Trophoblast cell (in vitro differentiated cells and primary cell): Measurements from ENCODE around the gene ZPR1.

ENCODE experiments used
- DNase-seq, 2 donors: peaks; one replicate each; pipeline ENCODE4 v3.0.0-alpha.2; 2016
- H2AFZ ChIP-seq: 2 replicates; pipeline ENCODE4 v1.6.1; 2013; ENCODE audit warnings: low read length, moderate library complexity, mild to moderate bottlenecking; ENCODE audit not compliant: insufficient read depth, poor library complexity
- H2AK5ac ChIP-seq: 2 replicates; pipeline ENCODE4 v1.6.1; 2013; ENCODE audit warnings: mild to moderate bottlenecking, low read length
- H2BK120ac ChIP-seq: 2 replicates; pipeline ENCODE4 v1.6.1; 2013; ENCODE audit warnings: low read length, mild to moderate bottlenecking, moderate library complexity; ENCODE audit not compliant: insufficient read depth, poor library complexity
- H2BK12ac ChIP-seq: 2 replicates; pipeline ENCODE4 v1.6.1; 2013; ENCODE audit warnings: mild to moderate bottlenecking, low read length, moderate library complexity
- H2BK5ac ChIP-seq: 2 replicates; pipeline ENCODE4 v1.6.1; 2013; ENCODE audit warnings: low read length, low read depth, moderate library complexity, mild to moderate bottlenecking; ENCODE audit not compliant: poor library complexity
- H3K14ac ChIP-seq: 2 replicates; pipeline ENCODE4 v1.6.1; 2013; ENCODE audit warnings: mild to moderate bottlenecking, low read length
- H3K18ac ChIP-seq: 2 replicates; pipeline ENCODE4 v1.6.1; 2013; ENCODE audit warnings: mild to moderate bottlenecking, low read length
- H3K23ac ChIP-seq: 2 replicates; pipeline ENCODE4 v1.6.1; 2013; ENCODE audit warnings: low read length
- H3K27ac ChIP-seq: 2 replicates; pipeline ENCODE4 v1.5.1; 2013; ENCODE audit warnings: low read depth, mild to moderate bottlenecking, inconsistent platforms, low read length, moderate library complexity
- H3K27me3 ChIP-seq: 2 replicates; pipeline ENCODE4 v1.6.1; 2013; ENCODE audit warnings: inconsistent platforms, mild to moderate bottlenecking, low read length, moderate library complexity; ENCODE audit not compliant: insufficient read depth
- H3K36me3 ChIP-seq, 2 experiments: 1 replicate in 1 of 2; 2 replicates in 1 of 2; pipeline ENCODE4 v1.6.1; 2013; ENCODE audit warnings: low read length in 2 of 2, mild to moderate bottlenecking in 2 of 2, moderate library complexity in 1 of 2; ENCODE audit not compliant: insufficient read depth in 2 of 2, control insufficient read depth in 1 of 2
- H3K4ac ChIP-seq: 2 replicates; pipeline ENCODE4 v1.6.1; 2013; ENCODE audit warnings: low read depth, mild to moderate bottlenecking, low read length, moderate library complexity
- H3K4me1 ChIP-seq, 2 experiments: 1 replicate in 1 of 2; 2 replicates in 1 of 2; pipeline ENCODE4 v1.6.1; 2013; ENCODE audit warnings: low read length in 2 of 2, mild to moderate bottlenecking in 2 of 2, moderate library complexity in 1 of 2; ENCODE audit not compliant: insufficient read depth in 2 of 2, control insufficient read depth in 1 of 2
- H3K4me2 ChIP-seq: 2 replicates; pipeline ENCODE4 v1.6.1; 2013; ENCODE audit warnings: inconsistent platforms, mild to moderate bottlenecking, low read length, moderate library complexity
- H3K4me3 ChIP-seq: 2 replicates; pipeline ENCODE4 v1.5.1; 2013; ENCODE audit warnings: mild to moderate bottlenecking, low read depth, low read length, inconsistent platforms
- H3K79me1 ChIP-seq: one replicate; pipeline ENCODE4 v1.6.1; 2013; ENCODE audit warnings: low read length
- H3K79me2 ChIP-seq: 2 replicates; pipeline ENCODE4 v1.6.1; 2013; ENCODE audit warnings: low read length, mild to moderate bottlenecking; ENCODE audit not compliant: control insufficient read depth, insufficient read depth, poor library complexity
- H3K9ac ChIP-seq: 2 replicates; pipeline ENCODE4 v1.6.1; 2013; ENCODE audit warnings: mild to moderate bottlenecking, low read length
- H3K9me3 ChIP-seq: 2 replicates; pipeline ENCODE4 v1.6.1; 2013; ENCODE audit warnings: low read depth, mild to moderate bottlenecking, control low read depth, inconsistent platforms, low read length; ENCODE audit not compliant: insufficient read depth
- H4K12ac ChIP-seq: 2 replicates; pipeline ENCODE4 v1.6.1; 2013; ENCODE audit warnings: low read depth, mild to moderate bottlenecking, low read length, moderate library complexity
- H4K8ac ChIP-seq: 2 replicates; pipeline ENCODE4 v1.6.1; 2013; ENCODE audit warnings: low read depth, mild to moderate bottlenecking, low read length, moderate library complexity
- H4K91ac ChIP-seq: one replicate; pipeline ENCODE4 v1.6.1; 2013; ENCODE audit warnings: low read depth, mild to moderate bottlenecking, low read length, moderate library complexity
- WGBS: extraction: QIAGEN DNeasy Blood & Tissue Kit; methylation state at CpG from one replicate; pipeline ENCODE4 v1.1.7; 2013; ENCODE audit warnings: missing lambda C conversion rate; ENCODE audit not compliant: insufficient read length, insufficient coverage; ENCODE audit errors: extremely low coverage; 5-methylcytosine and 5-hydroxymethylcytosine counted together

Gene ZPR1

GRCh38 chr11:116831790-116832349 lies 44.0 kb upstream of the ZPR1 start:
- Histone ChIP-seq H3K79me1 (peaks cover 3% of the 10 kb centered on the region), H3K18ac (no peak overlapping the region), H3K4me2 (no peak overlapping the region), H3K23ac (no peak overlapping the region), H2BK5ac (no peak overlapping the region), H3K4ac (no peak overlapping the region), H3K36me3 (no peaks in the 10 kb centered on the region), H3K27me3 (no peaks in the 10 kb centered on the region), H4K91ac (no peak overlapping the region), H3K79me2 (no peaks in the 10 kb centered on the region), H3K9ac (no peak overlapping the region), H2BK120ac (no peak overlapping the region), H2AFZ (no peak overlapping the region), H3K9me3 (no peaks in the 10 kb centered on the region), H4K8ac (no peak overlapping the region), H4K12ac (no peak overlapping the region), H3K4me1 (peaks cover 8% of the 10 kb centered on the region in 2 experiments), H2BK12ac (no peak overlapping the region), H3K14ac (no peak overlapping the region), H3K4me3 (no peak overlapping the region), H2AK5ac (no peak overlapping the region), H3K27ac (no peak overlapping the region)
- WGBS = no CpG with 5 or more reads among the region's 7 CpGs
- DNase-seq = no peak

- H4K91ac ChIP-seq = peak overlapping the region; percentile 50
- H2AFZ ChIP-seq = no peak overlapping the region
- no peaks in the 10 kb centered on the region for H3K9me3 ChIP-seq
- no peak overlapping the region for H4K12ac ChIP-seq
- H2BK12ac ChIP-seq = no peak overlapping the region
- H3K79me2 ChIP-seq = no peaks in the 10 kb centered on the region
- no peaks in the 10 kb centered on the region for H3K27me3 ChIP-seq
- peak overlapping the region; percentile 27 for H2BK120ac ChIP-seq
- H2BK5ac ChIP-seq = no peak overlapping the region
- no peak overlapping the region for H3K9ac ChIP-seq
- peak overlapping the region; percentile 11 for H3K14ac ChIP-seq
- H3K4me2 ChIP-seq = no peak overlapping the region
- no peak overlapping the region for H4K8ac ChIP-seq
- no peak overlapping the region for H3K23ac ChIP-seq
- no peak for DNase-seq
- H3K4me1 ChIP-seq = peaks cover 5% of the 10 kb centered on the region in 2 experiments
- no peak overlapping the region for H3K27ac ChIP-seq
- no peaks in the 10 kb centered on the region for H3K36me3 ChIP-seq
- peak overlapping the region; percentile 73 for H2AK5ac ChIP-seq
- WGBS = no CpG with 5 or more reads among the region's 17 CpGs
- H3K4me3 ChIP-seq = no peak overlapping the region
- H3K4ac ChIP-seq = no peak overlapping the region
- peaks cover 3% of the 10 kb centered on the region for H3K79me1 ChIP-seq
- H3K18ac ChIP-seq = no peak overlapping the region
Measured at GRCh38 chr11:116830184-116830912, 42.5 kb upstream of the ZPR1 start.

- H3K9ac ChIP-seq = no peak within 1 kb of the TSS
- H2BK120ac ChIP-seq = peak within 1 kb of the TSS; percentile 27
- peaks cover 5% of the 10 kb centered on the region in 2 experiments for H3K4me1 ChIP-seq
- no CpG with 5 or more reads among the region's 9 CpGs for WGBS
- H3K79me2 ChIP-seq = no peaks in the 10 kb centered on the region
- H4K8ac ChIP-seq = no peak within 1 kb of the TSS
- no peak within 1 kb of the TSS for H3K4me2 ChIP-seq
- H2BK5ac ChIP-seq = no peak within 1 kb of the TSS
- H2AFZ ChIP-seq = no peak within 1 kb of the TSS
- peaks cover 3% of the 10 kb centered on the region for H3K79me1 ChIP-seq
- H3K9me3 ChIP-seq = no peaks in the 10 kb centered on the region
- no peak within 1 kb of the TSS for H3K4ac ChIP-seq
- H4K91ac ChIP-seq = peak within 1 kb of the TSS; percentile 50
- H4K12ac ChIP-seq = no peak within 1 kb of the TSS
- H3K14ac ChIP-seq = peak within 1 kb of the TSS; percentile 11
- DNase-seq = peak; percentile 44 to 61
- H3K27ac ChIP-seq = no peak within 1 kb of the TSS
- no peak within 1 kb of the TSS for H3K4me3 ChIP-seq
- no peaks in the 10 kb centered on the region for H3K36me3 ChIP-seq
- peak within 1 kb of the TSS; percentile 4 for H2BK12ac ChIP-seq
- H3K18ac ChIP-seq = no peak within 1 kb of the TSS
- no peak within 1 kb of the TSS for H3K23ac ChIP-seq
- peak within 1 kb of the TSS; percentile 73 for H2AK5ac ChIP-seq
- H3K27me3 ChIP-seq = no peaks in the 10 kb centered on the region
Measured at GRCh38 chr11:116829525-116830183, 41.8 kb upstream of the ZPR1 start, which contains the start of gene APOC3. Gene APOC3, plus strand, starts transcription at chr11:116829907. Its CDS starts 676 bp downstream, at chr11:116830583.

GRCh38 chr11:116828632-116829524 lies 41.1 kb upstream of the ZPR1 start:
- no peak overlapping the region for H4K12ac ChIP-seq
- H4K91ac ChIP-seq = no peak overlapping the region
- no peaks in the 10 kb centered on the region for H3K79me2 ChIP-seq
- no peaks in the 10 kb centered on the region for H3K36me3 ChIP-seq
- H3K4me1 ChIP-seq = peaks cover 5% of the 10 kb centered on the region in 2 experiments
- no peak overlapping the region for H3K18ac ChIP-seq
- no peak overlapping the region for H3K14ac ChIP-seq
- H2AK5ac ChIP-seq = no peak overlapping the region
- H3K9ac ChIP-seq = peak overlapping the region; percentile 18
- H3K27me3 ChIP-seq = no peaks in the 10 kb centered on the region
- H3K4ac ChIP-seq = no peak overlapping the region
- no peak overlapping the region for H2BK120ac ChIP-seq
- H2BK5ac ChIP-seq = no peak overlapping the region
- H2AFZ ChIP-seq = no peak overlapping the region
- H3K9me3 ChIP-seq = no peaks in the 10 kb centered on the region
- DNase-seq = no peak
- WGBS = no CpG with 5 or more reads among the region's 16 CpGs
- H3K27ac ChIP-seq = no peak overlapping the region
- H3K4me3 ChIP-seq = no peak overlapping the region
- peaks cover 3% of the 10 kb centered on the region for H3K79me1 ChIP-seq
- H2BK12ac ChIP-seq = peak overlapping the region; percentile 4
- H3K23ac ChIP-seq = no peak overlapping the region
- H3K4me2 ChIP-seq = no peak overlapping the region
- no peak overlapping the region for H4K8ac ChIP-seq
